Natural killer cell (primary cell): ENCODE measurements around the gene TTC38. TPM values are rescaled to one million over a fixed set of nuclear protein-coding genes. Genes with fewer than 3 reads are reported as not detected.

Experiments used
- ATAC-seq, 3 donors: fragments of 150-1000 bp in 2 of 3; fragments of 200-7000 bp in 1 of 3; cut with Tn5 transposase; 1 replicate in 1 of 3; 2 replicates in 2 of 3; pipeline ENCODE4 v1.10.0; 2021; ENCODE audit warnings: mild to moderate bottlenecking in 2 of 3, moderate library complexity in 2 of 3
- DNase-seq, 2 donors: peaks; one replicate each; pipeline versions ENCODE4 v3.0.0 to v3.0.0-alpha.2; 2013 to 2021; ENCODE audit warnings: mixed read lengths in 1 of 2
- H3K27ac ChIP-seq: one replicate; pipeline ENCODE4 v1.5.1; 2013; ENCODE audit warnings: mild to moderate bottlenecking, low read length
- H3K27me3 ChIP-seq: one replicate; pipeline ENCODE4 v1.6.1; 2013; ENCODE audit warnings: low read length; ENCODE audit not compliant: control insufficient read depth, insufficient read depth
- H3K36me3 ChIP-seq: one replicate; pipeline ENCODE4 v1.6.1; 2013; ENCODE audit warnings: low read length; ENCODE audit not compliant: control insufficient read depth, insufficient read depth
- H3K4me1 ChIP-seq: one replicate; pipeline ENCODE4 v1.6.1; 2013; ENCODE audit warnings: low read length; ENCODE audit not compliant: control insufficient read depth, insufficient read depth
- H3K4me3 ChIP-seq: one replicate; pipeline ENCODE4 v1.5.1; 2013; ENCODE audit warnings: low read length
- H3K9me3 ChIP-seq: one replicate; pipeline ENCODE4 v1.6.1; 2013; ENCODE audit warnings: low read length; ENCODE audit not compliant: control insufficient read depth, insufficient read depth
- H3K27ac Mint-ChIP-seq, 2 donors: one replicate each; pipeline ENCODE4 v1.8.0; 2022; ENCODE audit warnings: mild to moderate bottlenecking in 2 of 2, mixed read lengths in 2 of 2, moderate library complexity in 1 of 2
- H3K27me3 Mint-ChIP-seq, 2 donors: one replicate each; pipeline ENCODE4 v1.8.0; 2022; ENCODE audit warnings: low read depth in 2 of 2, mixed read lengths in 2 of 2
- H3K36me3 Mint-ChIP-seq: one replicate; pipeline ENCODE4 v1.8.0; 2022; ENCODE audit warnings: mixed read lengths
- H3K4me1 Mint-ChIP-seq, 2 donors: one replicate each; pipeline ENCODE4 v1.8.0; 2022; ENCODE audit warnings: mixed read lengths in 2 of 2
- H3K4me3 Mint-ChIP-seq: one replicate; pipeline ENCODE4 v1.8.0; 2022; ENCODE audit warnings: mild to moderate bottlenecking, moderate library complexity, mixed read lengths
- H3K9me3 Mint-ChIP-seq, 2 donors: one replicate each; pipeline ENCODE4 v1.8.0; 2022; ENCODE audit warnings: mixed read lengths in 2 of 2
- WGBS: methylation state at CpG from one replicate; pipeline ENCODE4 v1.1.7; 2013; ENCODE audit warnings: missing lambda C conversion rate; ENCODE audit not compliant: insufficient coverage; 5-methylcytosine and 5-hydroxymethylcytosine counted together
- intact Hi-C: fragments of 100-400 bp; cut with micrococcal nuclease; formaldehyde crosslinking; loops from one replicate; pipeline ENCODE4 v1.14.2; 2022
- total RNA-seq, 4 donors: library from RNA; stranded (reverse); fragments of 120-200 nt in 1 of 4; gene quantifications; one replicate each; pipeline versions ENCODE4 v1.2.3 to v1.2.4, GENCODE V29; 2013 to 2022
- TF ChIP-seq, protein P1 (sequence below): fragments of 200-600 bp; IDR thresholded peaks from one replicate; pipeline ENCODE4 v1.8.0; 2022; ENCODE audit warnings: antibody characterized with exemption

TTC38 gene
- total RNA-seq, 3 donors from 2014 or later (not counting 1 experiment from before 2014, with no cell fraction given), result 251 to 313 (median 312) TPM

DNA sequence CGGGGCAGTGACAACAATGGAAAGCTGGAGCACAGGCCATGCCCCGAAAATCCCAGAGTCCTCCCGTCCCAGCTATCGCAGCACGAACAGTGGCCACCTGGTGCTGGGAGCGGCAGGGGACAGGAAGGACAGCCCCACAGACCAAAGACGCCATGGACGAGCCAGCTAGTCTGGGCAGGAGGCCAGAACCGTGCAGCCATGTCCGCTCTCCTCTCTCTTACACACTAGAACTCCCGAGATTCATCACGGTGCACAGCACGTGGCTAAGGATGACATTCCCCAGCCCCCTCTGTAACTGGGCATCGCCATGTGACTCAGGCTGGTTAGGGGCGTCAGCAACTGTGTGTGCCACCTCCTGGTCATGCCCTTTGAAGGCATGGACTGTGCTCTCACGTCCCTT, 22.3 kb upstream of the TTC38 start:
- H3K27ac ChIP-seq, result no peak overlapping the region
- ATAC-seq (no peak), DNase-seq (no peak)
- H3K27me3 Mint-ChIP-seq, result no peaks in the 10 kb centered on the region
- peaks cover 10% of the 10 kb centered on the region for H3K36me3 ChIP-seq
- TF ChIP-seq, protein P1, sequence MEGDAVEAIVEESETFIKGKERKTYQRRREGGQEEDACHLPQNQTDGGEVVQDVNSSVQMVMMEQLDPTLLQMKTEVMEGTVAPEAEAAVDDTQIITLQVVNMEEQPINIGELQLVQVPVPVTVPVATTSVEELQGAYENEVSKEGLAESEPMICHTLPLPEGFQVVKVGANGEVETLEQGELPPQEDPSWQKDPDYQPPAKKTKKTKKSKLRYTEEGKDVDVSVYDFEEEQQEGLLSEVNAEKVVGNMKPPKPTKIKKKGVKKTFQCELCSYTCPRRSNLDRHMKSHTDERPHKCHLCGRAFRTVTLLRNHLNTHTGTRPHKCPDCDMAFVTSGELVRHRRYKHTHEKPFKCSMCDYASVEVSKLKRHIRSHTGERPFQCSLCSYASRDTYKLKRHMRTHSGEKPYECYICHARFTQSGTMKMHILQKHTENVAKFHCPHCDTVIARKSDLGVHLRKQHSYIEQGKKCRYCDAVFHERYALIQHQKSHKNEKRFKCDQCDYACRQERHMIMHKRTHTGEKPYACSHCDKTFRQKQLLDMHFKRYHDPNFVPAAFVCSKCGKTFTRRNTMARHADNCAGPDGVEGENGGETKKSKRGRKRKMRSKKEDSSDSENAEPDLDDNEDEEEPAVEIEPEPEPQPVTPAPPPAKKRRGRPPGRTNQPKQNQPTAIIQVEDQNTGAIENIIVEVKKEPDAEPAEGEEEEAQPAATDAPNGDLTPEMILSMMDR, result no peak
- H3K9me3 ChIP-seq, result no peaks in the 10 kb centered on the region
- 95% methylated on average over 16 of the region's 16 CpGs for WGBS
- H3K4me1 Mint-ChIP-seq, result peaks cover 6 to 24% of the 10 kb centered on the region in 2 donors
- H3K27me3 ChIP-seq, result no peaks in the 10 kb centered on the region
- no peak overlapping the region for H3K27ac Mint-ChIP-seq
- H3K4me3 ChIP-seq, result no peak overlapping the region
- intact Hi-C loops, result no loop called here
- peaks cover 13% of the 10 kb centered on the region for H3K4me1 ChIP-seq
- H3K9me3 Mint-ChIP-seq, result no peaks in the 10 kb centered on the region
- no peaks in the 10 kb centered on the region for H3K36me3 Mint-ChIP-seq
- no peak overlapping the region for H3K4me3 Mint-ChIP-seq

GRCh38 chr22:46246178-46246577, 21.6 kb upstream of the TTC38 start:
- Mint-ChIP-seq H3K36me3 (no peaks in the 10 kb centered on the region), H3K27me3 (no peaks in the 10 kb centered on the region), H3K9me3 (no peaks in the 10 kb centered on the region), H3K4me1 (peaks cover 9 to 29% of the 10 kb centered on the region in 2 donors), H3K4me3 (no peak overlapping the region), H3K27ac (no peak overlapping the region)
- Histone ChIP-seq H3K4me1 (peaks cover 15% of the 10 kb centered on the region), H3K27ac (no peak overlapping the region), H3K36me3 (peaks cover 10% of the 10 kb centered on the region), H3K27me3 (no peaks in the 10 kb centered on the region), H3K9me3 (no peaks in the 10 kb centered on the region), H3K4me3 (no peak overlapping the region)
- no peak for ATAC-seq
- intact Hi-C loops, result no loop called here
- no peak for DNase-seq
- TF ChIP-seq, protein P1, result no peak
- 97% methylated on average over 10 of the region's 10 CpGs for WGBS

DNA sequence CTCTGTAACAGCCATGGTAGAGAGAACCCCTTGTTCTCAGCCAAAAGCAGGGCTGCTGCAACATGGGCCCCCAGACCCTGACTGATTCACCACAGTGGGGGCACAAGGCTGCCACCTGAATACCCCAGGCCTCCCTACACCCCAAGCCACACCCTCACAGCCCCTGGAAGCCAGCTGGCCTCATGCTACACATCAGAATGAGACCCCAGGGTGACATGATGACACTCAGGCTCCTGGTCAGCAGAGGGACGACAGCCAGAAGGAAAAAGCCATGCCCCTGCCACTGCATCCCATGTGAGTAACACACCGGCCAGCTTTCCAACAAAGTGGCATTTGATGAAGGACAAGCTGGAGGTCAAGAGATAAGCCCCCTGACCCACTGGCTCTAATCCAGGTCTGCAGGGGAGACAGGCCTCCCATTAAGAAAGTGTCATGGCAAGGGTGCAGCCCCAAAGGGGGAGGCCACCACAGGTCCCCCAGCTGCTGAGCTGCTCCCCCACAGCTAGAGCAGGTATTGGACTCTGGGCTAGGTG, 20.3 kb upstream of the TTC38 start:
- no peaks in the 10 kb centered on the region for H3K9me3 Mint-ChIP-seq
- TF ChIP-seq, protein P1, result no peak
- 100% methylated on average over 2 of the region's 2 CpGs for WGBS
- Histone ChIP-seq H3K4me3 (no peak overlapping the region), H3K4me1 (peaks cover 16% of the 10 kb centered on the region), H3K27ac (no peak overlapping the region), H3K36me3 (peaks cover 10% of the 10 kb centered on the region), H3K27me3 (no peaks in the 10 kb centered on the region), H3K9me3 (no peaks in the 10 kb centered on the region)
- intact Hi-C loops, result no loop called here
- no peak for ATAC-seq
- no peaks in the 10 kb centered on the region for H3K27me3 Mint-ChIP-seq
- DNase-seq, result no peak
- H3K4me1 Mint-ChIP-seq, result peaks cover 15 to 38% of the 10 kb centered on the region in 2 donors
- H3K27ac Mint-ChIP-seq, result no peak overlapping the region
- no peak overlapping the region for H3K4me3 Mint-ChIP-seq
- H3K36me3 Mint-ChIP-seq, result no peaks in the 10 kb centered on the region
